GM19099 (cell line): ENCODE data around the gene DCLK1.

Experiments
- POLR2A ChIP-seq: IDR thresholded peaks from 3 replicates; pipeline ENCODE4 v1.6.1; 2011; ENCODE audit warnings: low read depth; ENCODE audit not compliant: insufficient read length; ENCODE audit errors: extremely low read depth

The DCLK1 gene

DNA sequence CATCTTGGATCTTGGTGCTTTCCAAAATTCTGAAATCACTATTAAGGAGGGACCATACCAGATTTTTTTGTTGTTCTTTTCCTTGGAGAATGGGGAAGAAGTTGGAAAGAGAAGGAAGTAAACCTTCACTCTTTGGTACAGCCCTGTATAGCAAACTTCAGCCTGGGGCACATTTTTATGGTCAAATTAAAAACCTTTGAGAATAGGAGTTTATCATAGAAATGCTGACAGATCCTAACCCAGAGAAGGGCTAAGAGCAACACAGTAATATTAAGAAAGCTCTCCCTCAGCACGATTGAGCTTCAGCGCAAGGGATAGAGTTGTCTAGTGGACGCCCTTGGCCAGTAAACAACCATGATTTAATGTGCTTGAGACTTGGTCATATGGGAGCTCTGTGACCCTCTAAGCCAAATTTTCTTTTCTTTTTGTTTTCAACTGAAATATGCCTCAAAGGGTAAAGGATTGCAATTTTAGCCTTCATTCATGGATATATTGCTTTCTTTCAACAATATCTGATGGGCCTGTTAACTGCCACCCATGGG lies 360.4 kb downstream of the DCLK1 start:
- no peak for TF ChIP-seq POLR2A

DNA sequence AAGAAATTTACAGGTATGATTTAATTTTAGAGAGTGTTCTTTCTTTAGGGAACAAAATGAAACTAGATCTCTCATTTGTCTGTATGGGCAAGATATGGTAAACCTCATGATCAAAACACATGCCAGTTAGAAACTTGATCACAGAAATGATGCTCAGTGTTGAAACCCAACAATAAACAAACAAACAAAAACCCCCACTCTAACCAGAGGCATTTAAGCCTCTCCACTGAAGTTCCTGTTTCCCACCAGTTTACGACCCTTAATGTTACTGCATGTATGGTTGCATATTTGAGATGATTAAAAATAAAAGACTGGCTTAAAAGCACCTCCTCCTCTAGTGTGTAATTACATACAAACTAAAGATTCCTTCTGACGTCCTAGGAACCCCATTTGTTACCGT lies 361.4 kb downstream of the DCLK1 start:
- TF ChIP-seq POLR2A: no peak

DNA sequence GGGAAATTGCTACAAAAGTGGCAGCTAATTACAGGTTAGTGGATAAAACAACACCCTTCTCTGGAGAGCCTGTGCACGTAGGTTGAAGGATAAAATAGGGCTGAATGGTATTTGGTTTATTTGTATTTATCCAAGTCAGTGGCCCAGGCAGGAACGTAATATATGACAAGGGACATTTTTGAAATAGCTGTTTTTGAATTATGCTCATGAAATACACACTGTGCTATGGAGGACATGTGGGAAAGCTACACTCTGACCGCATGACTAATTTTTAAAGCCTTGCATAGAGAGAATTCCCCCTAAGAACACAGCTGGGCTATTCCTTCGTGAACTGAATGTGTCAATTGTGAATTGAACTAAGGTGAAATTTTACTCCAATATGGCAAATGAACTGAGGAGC lies 362.6 kb downstream of the DCLK1 start:
- no peak for TF ChIP-seq POLR2A

DNA sequence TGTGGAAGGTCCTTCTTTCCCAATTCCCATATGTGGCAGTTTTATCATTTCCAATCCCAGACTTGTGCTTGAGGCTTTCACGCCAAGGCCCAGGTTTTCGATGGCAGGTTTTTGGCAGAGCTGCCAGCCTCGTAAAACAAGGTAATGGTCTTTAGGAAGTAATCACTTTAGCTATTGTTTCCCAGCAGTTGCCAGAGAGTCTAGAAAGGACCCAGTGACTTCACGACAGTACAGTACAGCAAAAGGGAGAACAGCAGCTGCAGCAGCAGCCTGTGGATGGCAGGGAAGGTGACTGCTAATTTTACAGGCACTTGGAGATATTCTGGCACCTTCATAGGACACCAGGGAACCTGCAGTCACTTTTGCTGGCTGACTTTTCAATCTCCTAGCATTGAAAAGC lies 363.1 kb downstream of the DCLK1 start:
- no peak for TF ChIP-seq POLR2A

DNA sequence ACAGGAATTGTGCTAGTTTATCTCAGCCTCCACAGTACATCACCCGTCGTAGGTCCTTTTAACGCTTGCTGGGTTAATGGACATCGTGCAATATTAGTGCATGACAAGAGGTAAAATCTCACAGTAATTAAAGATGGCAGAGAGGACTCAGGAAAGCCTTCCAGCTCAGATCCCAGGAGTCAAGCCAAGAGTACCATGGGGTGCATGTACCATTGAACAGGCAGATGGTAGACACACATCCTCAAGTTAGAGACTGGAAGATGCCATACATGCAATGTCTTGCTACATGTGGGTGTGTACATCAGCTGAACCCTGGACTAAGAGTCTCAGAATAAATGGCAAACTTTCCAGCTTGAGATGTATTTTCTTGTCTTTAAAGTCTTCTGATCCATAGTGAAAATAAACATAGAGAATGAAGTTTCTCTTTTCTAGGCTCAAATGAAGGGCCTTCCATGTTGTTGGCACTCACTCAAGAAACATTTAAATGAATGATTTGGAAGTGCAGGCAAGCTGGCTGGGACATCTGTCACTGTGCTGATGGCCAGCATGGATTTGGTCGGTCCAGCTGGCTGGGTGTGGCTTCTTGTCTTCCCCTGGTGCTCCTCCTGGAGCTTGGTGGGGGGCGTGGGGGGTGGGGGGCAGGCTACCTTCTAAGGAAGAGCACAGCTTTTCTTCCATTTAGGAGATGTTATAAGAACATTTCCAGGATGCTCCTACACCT lies 363.8 kb downstream of the DCLK1 start:
- TF ChIP-seq POLR2A: no peak

DNA sequence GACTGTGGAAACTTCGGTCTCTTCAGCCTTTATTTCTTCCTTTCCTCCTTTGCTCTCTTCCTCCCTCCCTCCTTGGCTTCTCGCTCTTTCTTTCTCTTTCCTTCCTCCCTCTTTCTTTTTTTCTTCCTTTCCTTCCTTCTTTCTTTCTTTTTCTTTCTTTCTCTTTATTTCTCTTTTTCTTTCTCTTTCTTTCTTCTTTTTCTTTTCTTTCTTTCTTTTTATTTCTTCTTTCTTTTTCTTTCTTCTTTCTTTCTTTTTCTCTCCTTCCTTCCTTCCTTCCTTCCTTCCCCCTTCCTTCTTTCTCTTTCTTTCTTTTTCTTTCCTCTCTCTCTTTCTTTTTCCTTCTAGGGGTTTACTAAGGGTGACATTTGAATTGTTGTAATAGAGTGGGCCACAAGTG lies 364.5 kb downstream of the DCLK1 start:
- no peak for TF ChIP-seq POLR2A

DNA sequence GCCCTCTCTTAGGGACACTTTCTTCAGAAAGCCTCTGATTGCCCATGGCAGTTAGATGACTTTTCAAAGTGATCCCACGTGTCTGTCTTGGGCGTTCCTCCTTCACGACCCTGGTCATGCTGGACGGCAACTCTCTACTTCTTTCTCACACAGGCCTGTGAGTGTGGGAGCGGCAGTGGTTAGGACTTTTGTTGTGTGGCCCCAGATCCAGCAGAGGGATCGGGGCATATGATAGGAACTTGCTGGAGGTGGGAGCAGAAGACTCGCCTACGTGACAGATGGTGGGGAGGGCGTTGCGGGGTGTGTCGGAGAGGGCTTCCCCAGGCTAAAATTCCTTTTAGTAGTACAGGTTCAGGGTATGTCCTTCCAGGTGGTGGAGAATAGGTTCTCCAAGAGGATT lies 365.2 kb downstream of the DCLK1 start:
- TF ChIP-seq POLR2A: no peak

DNA sequence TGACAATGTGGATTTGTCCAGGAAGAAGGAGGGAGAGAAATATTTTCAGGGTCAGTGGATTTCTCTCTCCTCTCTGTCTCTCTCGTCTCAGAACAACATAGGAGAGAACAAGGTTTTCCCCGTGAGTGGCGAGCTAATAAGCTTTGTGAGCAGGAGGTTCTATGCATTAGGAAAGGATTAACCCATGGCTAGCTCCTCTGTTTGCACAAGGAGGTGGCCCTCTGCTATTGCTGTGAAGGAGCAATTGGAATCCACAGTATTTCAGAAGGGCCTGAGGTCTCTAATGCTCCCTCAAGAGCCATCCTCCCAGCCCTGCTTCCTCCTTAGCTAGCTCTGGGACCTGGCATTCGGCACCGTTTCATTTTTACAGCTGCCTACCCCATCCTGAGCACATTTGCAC lies 365.8 kb downstream of the DCLK1 start:
- TF ChIP-seq POLR2A: no peak

DNA sequence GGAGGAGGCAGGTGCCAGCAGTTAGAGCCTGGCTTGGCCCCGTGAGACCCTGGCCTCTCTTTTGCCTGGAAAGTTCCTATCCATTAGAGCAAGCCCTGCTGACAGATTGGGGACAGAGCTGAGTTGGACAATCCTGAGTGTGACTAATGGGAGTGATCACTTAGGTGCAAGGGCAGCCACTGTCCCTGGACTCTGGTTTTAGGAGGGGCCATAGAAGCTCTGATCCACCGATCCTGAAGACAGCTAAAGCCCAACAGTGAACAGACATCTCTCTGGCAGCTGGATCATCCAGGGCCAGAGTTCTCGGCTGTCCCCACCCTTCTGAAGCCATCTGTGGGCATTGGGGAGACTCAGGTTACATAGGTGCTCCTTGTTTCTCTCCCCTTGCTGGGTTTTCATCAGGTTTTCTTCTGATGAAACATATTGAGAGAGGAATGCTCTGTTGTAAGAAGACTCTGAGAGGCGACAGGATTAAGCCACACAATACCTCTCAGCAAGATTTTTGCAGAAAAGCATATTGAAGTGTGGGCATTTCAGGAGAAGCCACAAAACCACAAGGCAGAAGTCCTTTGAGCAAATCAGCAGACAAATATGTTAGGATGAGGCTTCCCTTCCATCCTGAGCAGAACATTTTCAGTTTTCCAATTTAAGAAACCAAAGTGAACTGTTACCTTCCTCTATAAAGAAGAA lies 366.7 kb downstream of the DCLK1 start:
- no peak for TF ChIP-seq POLR2A

DNA sequence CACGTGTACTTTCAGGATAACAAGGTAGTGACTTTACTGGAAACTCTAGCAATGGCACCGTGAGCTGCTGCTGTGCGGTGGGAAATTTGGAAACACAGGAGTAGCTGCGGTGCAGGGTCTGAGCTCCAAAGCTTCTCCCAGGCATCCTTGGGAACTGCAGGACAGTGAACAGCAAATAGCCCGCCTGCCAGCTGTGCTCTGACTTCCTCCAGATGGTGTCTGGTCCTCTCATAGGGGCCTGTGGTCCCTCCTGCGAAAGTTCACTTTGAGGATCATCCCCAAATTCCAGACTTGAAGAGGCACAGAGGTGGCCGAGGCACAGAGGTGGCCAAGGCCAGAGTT lies 367.4 kb downstream of the DCLK1 start:
- TF ChIP-seq POLR2A: no peak

DNA sequence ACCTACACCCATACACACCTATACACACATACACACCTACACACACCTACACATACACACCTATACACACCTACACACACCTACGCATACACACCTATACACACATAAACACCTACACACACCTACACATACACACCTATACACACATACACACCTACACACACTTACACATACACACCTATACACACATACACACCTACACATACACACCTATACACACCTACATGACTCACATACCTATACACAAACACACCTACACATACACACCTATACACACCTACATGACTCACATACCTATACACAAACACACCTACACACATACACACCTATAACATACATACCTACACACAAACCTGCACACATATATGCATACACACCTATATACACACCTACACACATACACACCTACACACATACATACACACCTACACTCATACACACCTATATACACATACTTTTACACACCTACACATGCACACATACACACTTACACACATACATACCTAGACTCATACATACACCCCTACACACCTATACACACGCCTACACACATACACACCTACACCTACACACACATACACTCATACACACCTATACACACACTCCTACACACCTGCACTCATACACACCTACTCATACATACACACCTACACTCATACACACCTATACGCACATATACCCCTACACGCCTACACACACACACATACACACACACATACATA lies 368.0 kb downstream of the DCLK1 start:
- TF ChIP-seq POLR2A: no peak

DNA sequence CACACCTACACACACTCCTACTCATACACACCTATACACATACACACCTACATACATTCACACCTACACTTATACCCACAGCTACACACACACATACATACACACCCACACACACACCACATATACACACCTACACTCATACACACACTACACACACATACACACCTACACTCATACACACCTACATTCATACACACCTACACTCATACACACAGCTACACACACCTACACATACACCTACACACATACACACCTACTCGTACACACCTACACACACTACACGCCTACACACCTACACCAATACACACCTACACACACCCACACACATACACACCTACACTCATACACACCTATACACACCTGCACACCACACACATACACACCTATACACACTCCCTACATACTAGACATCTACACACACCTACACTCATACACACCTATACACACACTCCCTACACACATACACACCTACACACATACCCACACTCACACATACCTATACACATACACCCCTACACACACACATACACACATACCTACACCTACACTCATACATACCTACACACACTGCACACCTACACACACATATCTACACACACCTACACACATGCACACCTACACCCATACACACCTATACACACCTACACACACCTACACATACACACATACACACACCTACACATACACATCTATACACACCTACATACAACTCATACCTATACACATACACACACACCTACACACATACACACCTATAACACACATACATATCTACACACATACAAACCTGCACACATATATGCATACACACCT lies 369.5 kb downstream of the DCLK1 start:
- no peak for TF ChIP-seq POLR2A

DNA sequence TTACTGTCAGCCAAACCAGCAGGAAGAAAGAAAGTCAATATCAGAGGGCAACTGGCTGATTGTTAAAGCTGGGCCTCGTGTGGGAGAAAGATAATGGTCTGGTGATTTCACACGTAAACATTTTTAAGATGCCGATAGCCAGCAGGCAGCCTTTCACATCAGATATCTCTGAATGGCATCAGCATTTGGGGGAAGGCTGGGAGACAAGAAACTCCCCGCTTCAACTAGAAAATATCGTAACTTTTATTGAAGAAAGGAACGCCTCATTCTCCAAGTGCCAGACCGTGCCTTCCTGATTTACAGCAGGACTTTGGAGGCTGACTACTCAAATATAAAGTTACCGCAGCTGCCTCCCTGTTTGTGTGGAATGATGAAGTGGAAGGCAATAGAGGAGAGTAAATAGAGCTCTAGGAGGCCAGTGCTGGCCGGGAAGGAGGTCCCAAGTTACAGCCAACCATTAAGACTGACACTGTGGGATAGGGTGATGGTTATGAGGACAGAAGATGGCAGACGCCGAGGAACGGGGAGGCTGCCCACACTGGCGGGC lies 370.4 kb downstream of the DCLK1 start:
- no peak for TF ChIP-seq POLR2A

DNA sequence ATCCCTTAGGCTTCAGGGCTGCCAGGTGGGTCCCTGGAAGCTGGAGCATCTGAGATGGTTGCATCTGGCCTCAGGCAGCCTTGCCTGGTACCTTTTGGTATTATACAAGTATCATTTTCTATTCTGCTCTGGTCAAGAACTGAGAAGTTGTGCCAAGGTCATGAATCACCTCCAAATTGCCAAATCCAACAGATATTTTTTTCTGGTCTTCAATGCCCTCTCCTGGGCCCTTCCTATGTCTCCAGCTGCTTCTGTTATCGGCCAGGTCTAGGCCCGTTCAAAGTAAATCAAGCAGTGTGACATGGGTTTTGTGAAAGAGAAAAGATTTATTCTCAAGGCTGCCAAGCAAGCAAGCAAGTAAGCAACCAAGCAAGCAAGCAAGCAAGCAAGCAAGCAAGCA lies 383.6 kb downstream of the DCLK1 start:
- TF ChIP-seq POLR2A: no peak

DNA sequence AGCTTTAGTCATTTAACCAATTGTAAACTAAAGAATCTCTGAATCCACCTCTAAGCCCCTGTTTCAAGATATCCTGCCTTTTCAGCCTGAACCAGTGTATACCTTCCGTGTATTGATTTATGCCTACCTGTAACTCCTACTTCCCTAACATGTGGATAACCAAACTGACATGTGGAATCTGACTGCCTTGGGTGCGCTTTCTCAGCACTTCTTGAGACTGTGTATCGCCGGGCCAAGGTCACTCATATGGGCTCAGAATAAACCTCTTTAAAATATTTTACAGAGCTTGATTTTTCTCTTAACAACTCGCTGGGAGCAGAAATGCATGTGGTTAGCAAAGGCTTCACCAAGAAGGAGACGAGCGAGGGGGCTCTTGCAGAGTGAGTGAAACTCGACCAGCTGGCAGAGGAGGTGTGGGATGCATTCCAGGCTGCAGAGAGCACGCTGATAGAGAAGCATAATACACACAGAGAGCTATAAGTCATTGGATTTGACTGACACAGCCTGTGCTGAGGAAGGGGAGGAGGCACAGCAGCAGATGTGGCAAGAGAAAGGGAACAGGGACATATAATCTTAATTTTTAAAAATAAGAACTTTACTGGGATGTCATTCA lies 386.5 kb downstream of the DCLK1 start:
- no peak for TF ChIP-seq POLR2A

DNA sequence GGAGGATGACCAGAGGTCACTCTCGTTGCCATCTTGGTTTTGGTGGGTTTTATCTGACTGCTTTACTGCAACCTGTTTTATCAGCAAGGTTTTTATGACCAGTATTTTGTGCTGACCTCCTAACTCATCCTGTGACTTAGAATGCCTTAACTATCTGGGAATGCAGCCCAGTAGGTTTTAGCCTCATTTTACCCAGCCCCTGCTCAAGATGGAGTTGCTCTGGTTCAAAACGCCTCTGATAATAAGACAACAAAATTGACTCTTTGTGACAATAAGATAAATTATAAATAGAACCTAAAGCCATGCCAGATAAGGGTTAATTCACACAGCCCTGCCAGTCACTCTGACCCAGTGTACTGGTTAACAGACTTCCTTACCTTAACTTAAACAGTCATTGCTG lies 387.0 kb downstream of the DCLK1 start:
- no peak for TF ChIP-seq POLR2A
